ENCODE measurements around the gene HYI. TPM values are rescaled to one million over a fixed set of nuclear protein-coding genes. Genes with fewer than 3 reads are reported as not detected.

Gene HYI
- total RNA-seq, 1 donor from 2014 or later, result 56.4 TPM

GRCh38 chr1:43441894-43442637 lies 11.7 kb downstream of the HYI start:
- intact Hi-C loops (cut with DNase I), result no loop called here
- peaks cover 61 to 94% of the 10 kb centered on the region in 2 donors for H3K36me3 ChIP-seq
- peak in 1 of 2 donors; percentile 61 for DNase-seq (ENCODE audit: low spot score in 2 of 2)
- no peak overlapping the region for H3K27ac ChIP-seq
- H3K4me3 ChIP-seq, result no peak overlapping the region
- H3K27me3 ChIP-seq, result no peaks in the 10 kb centered on the region
- no peaks in the 10 kb centered on the region for H3K4me1 ChIP-seq
- no peaks in the 10 kb centered on the region for H3K9me3 ChIP-seq
- TF ChIP-seq CTCF (IDR thresholded peaks at IDR 0.05), result no peak

- peaks cover 53 to 87% of the 10 kb centered on the region in 2 donors for H3K36me3 ChIP-seq
- no peaks in the 10 kb centered on the region for H3K4me1 ChIP-seq
- H3K9me3 ChIP-seq, result no peaks in the 10 kb centered on the region
- TF ChIP-seq CTCF (IDR thresholded peaks at IDR 0.05), result no peak
- no peaks in the 10 kb centered on the region for H3K27me3 ChIP-seq
- no peak overlapping the region for H3K27ac ChIP-seq
- intact Hi-C loops (cut with DNase I), result no loop called here
- peak in 1 of 2 donors; percentile 41 for DNase-seq (ENCODE audit: low spot score in 2 of 2)
- H3K4me3 ChIP-seq, result no peak overlapping the region
Measured at GRCh38 chr1:43441166-43441893, 12.4 kb downstream of the HYI start.

GRCh38 chr1:43440358-43440757 lies 13.4 kb downstream of the HYI start:
- DNase-seq (ENCODE audit: low spot score in 2 of 2), result peak in 1 of 2 donors; percentile 46
- Histone ChIP-seq H3K36me3 (peaks cover 45 to 77% of the 10 kb centered on the region in 2 donors), H3K4me3 (no peak overlapping the region), H3K4me1 (no peaks in the 10 kb centered on the region), H3K27me3 (no peaks in the 10 kb centered on the region), H3K9me3 (no peaks in the 10 kb centered on the region), H3K27ac (no peak overlapping the region)
- intact Hi-C loops (cut with DNase I), result no loop called here
- TF ChIP-seq CTCF (IDR thresholded peaks at IDR 0.05), result no peak

GRCh38 chr1:43439781-43440180 lies 13.9 kb downstream of the HYI start:
- no peak for TF ChIP-seq CTCF (IDR thresholded peaks at IDR 0.05)
- Histone ChIP-seq H3K4me1 (no peaks in the 10 kb centered on the region), H3K4me3 (no peak overlapping the region), H3K27ac (no peak overlapping the region), H3K36me3 (peaks cover 40 to 75% of the 10 kb centered on the region in 2 donors), H3K9me3 (no peaks in the 10 kb centered on the region), H3K27me3 (no peaks in the 10 kb centered on the region)
- peak in 1 of 2 donors; percentile 58 for DNase-seq (ENCODE audit: low spot score in 2 of 2)
- intact Hi-C loops (cut with DNase I), result no loop called here

GRCh38 chr1:43438953-43439581 lies 14.7 kb downstream of the HYI start:
- intact Hi-C loops (cut with DNase I), result no loop called here
- peak in 1 of 2 donors; percentile 50 for DNase-seq (ENCODE audit: low spot score in 2 of 2)
- Histone ChIP-seq H3K36me3 (peaks cover 34 to 72% of the 10 kb centered on the region in 2 donors), H3K4me3 (no peak overlapping the region), H3K9me3 (no peaks in the 10 kb centered on the region), H3K27ac (no peak overlapping the region), H3K27me3 (no peaks in the 10 kb centered on the region), H3K4me1 (no peaks in the 10 kb centered on the region)
- no peak for TF ChIP-seq CTCF (IDR thresholded peaks at IDR 0.05)
